Measurements from ENCODE around the gene TMPRSS6. TPM values are rescaled to one million over a fixed set of nuclear protein-coding genes. Genes with fewer than 3 reads are reported as not detected.

TMPRSS6 gene
- total and polyA plus RNA-seq, 5 donors, result not detected

DNA sequence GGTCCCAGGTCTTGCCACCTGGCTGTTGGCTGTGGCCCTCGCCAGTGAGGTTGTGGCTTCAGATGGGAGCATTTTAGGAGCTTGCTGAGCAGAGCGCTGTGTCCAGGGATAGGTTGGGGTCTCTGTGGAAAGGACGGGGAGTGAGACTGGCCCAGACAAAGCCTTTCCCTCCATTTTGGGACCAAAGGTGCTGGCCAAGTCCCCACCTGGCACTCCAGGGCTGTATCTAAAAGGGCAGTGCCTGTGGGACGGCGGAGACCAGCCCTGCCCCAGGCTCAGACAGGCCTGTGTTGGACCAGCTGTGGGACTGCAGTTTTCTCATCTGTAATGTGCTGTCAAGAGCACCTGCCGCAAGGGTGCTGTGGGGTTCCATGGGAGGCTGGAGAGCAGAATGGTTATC, 62.9 kb downstream of the TMPRSS6 start:
- WGBS, result 88% methylated on average over 6 of the region's 6 CpGs
- no peaks in the 10 kb centered on the region for H3K9me3 ChIP-seq (ENCODE audit: control insufficient read depth, low read length)
- H3K27me3 ChIP-seq (ENCODE audit: control insufficient read depth, insufficient read depth), result no peaks in the 10 kb centered on the region
- DNase-seq (peak in 2 of 3 donors; percentile 18 to 46), ATAC-seq (no peak)
- intact Hi-C loops (cut with DNase I), result no loop called here
- H3K4me3 ChIP-seq (ENCODE audit: low read length), result no peak overlapping the region
- no peaks in the 10 kb centered on the region for H3K4me1 ChIP-seq (ENCODE audit: control insufficient read depth, insufficient read depth, low read length)
- no peak overlapping the region for H3K27ac ChIP-seq (ENCODE audit: low read length)

DNA sequence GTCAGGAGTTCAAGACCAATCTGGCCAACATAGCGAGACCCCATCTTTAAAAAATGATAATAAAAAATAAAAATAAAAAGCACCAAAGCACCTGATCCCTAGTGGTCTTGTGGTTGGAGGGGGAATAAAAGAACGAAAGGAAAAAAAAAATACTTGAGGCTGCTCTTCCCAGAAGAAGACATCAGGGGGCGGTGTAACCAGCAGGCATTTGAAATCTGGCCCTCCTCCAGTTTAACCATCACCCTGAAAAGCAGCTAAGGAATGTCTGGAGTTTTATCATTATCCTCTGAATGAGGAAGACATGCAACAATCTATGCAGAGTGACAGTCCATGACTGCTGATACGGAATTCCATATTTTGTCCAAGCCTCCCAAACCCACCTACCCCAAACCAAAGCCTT, 63.6 kb downstream of the TMPRSS6 start:
- H3K9me3 ChIP-seq (ENCODE audit: control insufficient read depth, low read length), result no peaks in the 10 kb centered on the region
- no peak for ATAC-seq
- intact Hi-C loops (cut with DNase I), result no loop called here
- WGBS, result 34% methylated on average over 4 of the region's 4 CpGs
- H3K27ac ChIP-seq (ENCODE audit: low read length), result no peak overlapping the region
- no peaks in the 10 kb centered on the region for H3K27me3 ChIP-seq (ENCODE audit: control insufficient read depth, insufficient read depth)
- DNase-seq, result peak in 1 of 3 donors; percentile 14
- no peaks in the 10 kb centered on the region for H3K4me1 ChIP-seq (ENCODE audit: control insufficient read depth, insufficient read depth, low read length)
- no peak overlapping the region for H3K4me3 ChIP-seq (ENCODE audit: low read length)

DNA sequence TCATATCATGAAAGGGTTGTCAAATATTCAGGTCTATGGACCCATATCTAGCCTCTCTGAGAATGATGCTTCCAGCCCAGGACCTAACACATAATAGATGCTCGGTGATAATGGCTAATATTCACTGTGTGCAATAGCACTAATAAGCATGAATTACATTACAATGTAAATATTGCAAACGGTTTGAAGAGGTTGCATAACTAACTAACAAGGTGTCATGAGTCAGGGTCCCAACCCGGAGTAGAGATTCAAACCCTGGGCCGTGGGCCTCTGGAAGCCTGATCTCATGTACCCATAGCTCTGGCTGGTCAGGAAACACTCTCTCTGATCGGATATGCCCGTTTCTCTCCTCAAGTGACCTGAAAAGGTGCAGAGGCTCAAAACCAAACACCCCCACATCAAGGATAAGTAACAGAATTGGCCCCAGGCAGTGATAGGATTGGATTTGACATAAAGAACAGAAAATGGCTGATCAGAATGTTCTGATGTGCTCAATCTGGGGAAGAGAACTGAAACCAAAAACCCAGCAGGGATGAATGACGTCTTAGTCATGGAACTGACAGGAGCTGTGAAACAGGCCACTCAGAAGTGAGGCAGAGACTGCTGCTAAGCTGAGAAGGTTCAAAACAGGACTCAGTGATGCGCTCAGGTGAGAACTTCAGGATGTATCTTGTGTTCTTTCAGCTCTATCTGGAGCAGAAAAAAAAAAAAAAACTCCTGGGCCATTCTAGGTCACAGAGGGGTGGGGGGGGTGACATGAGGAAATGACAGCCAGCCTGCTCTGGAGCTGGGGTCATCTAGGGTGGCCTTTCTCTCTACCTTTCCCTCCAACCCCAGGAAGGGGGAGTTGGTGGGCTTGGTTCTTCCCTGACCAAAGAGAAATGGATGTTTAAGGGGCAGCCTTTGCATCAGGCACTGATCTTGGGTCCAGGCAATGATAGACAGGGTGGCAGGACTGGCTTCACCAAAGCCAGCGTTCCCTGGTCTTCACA, 64.6 kb downstream of the TMPRSS6 start:
- Histone ChIP-seq H3K27ac (ENCODE audit: low read length) (no peak overlapping the region), H3K27me3 (ENCODE audit: control insufficient read depth, insufficient read depth) (no peaks in the 10 kb centered on the region), H3K9me3 (ENCODE audit: control insufficient read depth, low read length) (no peaks in the 10 kb centered on the region), H3K4me3 (ENCODE audit: low read length) (no peak overlapping the region), H3K4me1 (ENCODE audit: control insufficient read depth, insufficient read depth, low read length) (no peaks in the 10 kb centered on the region)
- peak in 1 of 3 donors; percentile 4 for DNase-seq
- intact Hi-C loops (cut with DNase I), result no loop called here
- 78% methylated on average over 9 of the region's 9 CpGs for WGBS
- ATAC-seq, result no peak

DNA sequence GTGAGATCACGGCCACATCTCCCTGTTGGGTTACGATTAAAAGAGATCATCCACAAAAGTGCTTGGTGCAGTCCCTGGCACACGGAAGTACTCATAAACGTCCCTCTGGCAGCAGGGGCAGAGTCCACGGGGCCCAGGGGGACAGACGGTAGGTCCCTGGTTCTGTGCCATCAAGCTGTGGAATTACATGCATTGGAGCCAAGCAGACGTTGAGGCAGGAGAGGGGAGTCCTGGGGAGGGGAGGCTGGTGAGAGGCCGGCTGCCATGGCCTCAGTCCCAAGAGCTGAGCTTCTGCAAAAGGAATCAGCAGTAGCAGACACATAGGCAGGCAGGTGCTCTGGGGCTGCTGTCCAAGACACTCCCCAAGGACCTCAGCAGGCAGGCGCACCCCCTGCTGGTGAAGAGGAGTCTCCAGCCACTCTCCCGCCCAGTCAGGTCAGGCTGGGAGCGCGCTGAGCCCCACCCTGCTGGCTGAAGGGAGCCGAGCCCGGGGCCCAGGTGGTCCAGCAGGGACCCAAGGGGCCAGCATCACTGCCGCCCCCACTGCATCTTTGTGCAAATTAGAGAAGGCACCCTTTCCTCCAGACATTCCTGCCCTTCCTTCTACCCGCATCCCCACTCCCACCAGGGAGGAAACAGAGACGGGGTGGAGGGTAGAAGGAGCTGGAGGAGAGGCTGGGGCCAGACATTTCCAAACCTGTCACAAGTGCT, 65.5 kb downstream of the TMPRSS6 start:
- intact Hi-C loops (cut with DNase I), result no loop called here
- ATAC-seq (peak; percentile 84 to 85), DNase-seq (peak; percentile 52 to 83 (median 79))
- 38% methylated on average over 17 of the region's 17 CpGs for WGBS
- Histone ChIP-seq H3K27me3 (ENCODE audit: control insufficient read depth, insufficient read depth) (no peaks in the 10 kb centered on the region), H3K4me1 (ENCODE audit: control insufficient read depth, insufficient read depth, low read length) (no peaks in the 10 kb centered on the region), H3K27ac (ENCODE audit: low read length) (no peak overlapping the region), H3K9me3 (ENCODE audit: control insufficient read depth, low read length) (no peaks in the 10 kb centered on the region), H3K4me3 (ENCODE audit: low read length) (no peak overlapping the region)

DNA sequence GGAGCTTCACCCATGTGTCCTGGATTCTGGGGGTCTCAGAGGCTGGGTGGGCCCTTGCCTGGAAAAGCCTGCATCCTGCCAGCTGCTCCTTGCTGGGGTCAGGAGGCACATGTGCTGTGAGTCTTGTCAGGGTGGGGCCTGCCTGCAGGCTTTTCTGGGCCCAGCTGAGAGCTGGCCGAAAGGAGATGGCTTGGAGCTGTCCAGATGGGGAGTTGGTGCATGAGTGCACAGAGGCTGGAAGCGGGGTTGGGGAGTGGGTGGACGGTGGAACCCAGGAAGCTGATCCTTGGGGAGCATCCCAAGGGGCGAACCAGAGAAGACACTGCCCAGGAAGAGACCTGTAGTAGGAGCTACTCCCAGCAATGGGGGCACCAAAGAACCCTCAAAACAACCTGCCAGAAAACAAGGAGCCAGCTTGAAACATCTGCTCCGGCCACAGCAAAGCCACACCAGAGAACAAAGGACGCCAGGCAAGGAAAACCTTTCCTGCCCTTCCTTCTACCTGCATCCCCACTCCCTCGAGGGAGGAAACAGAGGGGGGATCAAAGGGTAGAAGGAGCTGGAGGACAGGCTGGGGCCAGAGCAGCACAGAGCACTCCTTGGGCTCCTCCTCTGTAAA, 66.2 kb downstream of the TMPRSS6 start:
- intact Hi-C loops (cut with DNase I), result no loop called here
- no peaks in the 10 kb centered on the region for H3K27me3 ChIP-seq (ENCODE audit: control insufficient read depth, insufficient read depth)
- DNase-seq (peak in 2 of 3 donors; percentile 14 to 48), ATAC-seq (peak; percentile 3 to 19)
- H3K9me3 ChIP-seq (ENCODE audit: control insufficient read depth, low read length), result no peaks in the 10 kb centered on the region
- H3K27ac ChIP-seq (ENCODE audit: low read length), result no peak overlapping the region
- H3K4me1 ChIP-seq (ENCODE audit: control insufficient read depth, insufficient read depth, low read length), result no peaks in the 10 kb centered on the region
- WGBS, result 78% methylated on average over 7 of the region's 7 CpGs
- no peak overlapping the region for H3K4me3 ChIP-seq (ENCODE audit: low read length)

DNA sequence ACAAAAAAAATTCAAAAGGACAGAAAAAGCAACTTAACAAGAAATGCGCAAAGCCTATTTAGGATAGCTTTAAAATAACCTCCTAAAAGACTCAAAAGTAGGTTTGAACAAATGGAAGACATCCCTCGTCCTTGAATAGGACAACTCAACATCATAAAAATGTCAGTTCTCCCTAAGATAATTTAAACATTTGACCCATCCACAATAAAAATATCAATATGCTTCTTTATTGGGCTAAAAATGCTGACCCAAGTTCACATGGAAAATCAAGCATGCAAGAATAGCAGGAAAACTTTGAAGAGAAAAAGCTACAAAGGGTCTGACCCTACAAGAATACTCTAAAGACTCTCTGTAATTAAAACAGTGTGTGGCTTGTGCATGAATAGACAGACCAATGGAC, 70.0 kb downstream of the TMPRSS6 start:
- 88% methylated on average over 2 of the region's 2 CpGs for WGBS
- H3K4me3 ChIP-seq (ENCODE audit: low read length), result no peak overlapping the region

DNA sequence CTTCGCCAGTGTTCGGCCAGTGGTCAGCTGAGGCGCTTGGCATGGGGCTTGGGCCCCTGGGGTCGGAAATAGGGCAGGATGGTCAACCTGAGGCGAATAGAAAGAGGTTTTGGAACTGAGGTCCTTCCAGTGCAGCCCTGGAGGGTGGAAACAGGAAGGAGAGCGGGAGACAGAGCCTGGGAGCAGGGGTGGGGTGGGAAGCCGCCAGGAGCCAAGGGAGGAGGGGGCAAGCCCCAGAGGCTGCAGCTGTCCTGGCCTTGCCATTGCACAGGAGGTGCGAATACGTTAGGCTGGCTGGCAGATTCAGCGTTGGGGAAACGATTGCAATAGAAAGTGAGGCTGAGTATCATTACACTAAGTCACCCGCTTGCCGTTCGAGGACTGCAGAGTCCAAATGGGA, 71.8 kb downstream of the TMPRSS6 start:
- H3K27ac ChIP-seq (ENCODE audit: low read length), result no peak overlapping the region
- H3K4me1 ChIP-seq (ENCODE audit: control insufficient read depth, insufficient read depth, low read length), result no peaks in the 10 kb centered on the region
- H3K4me3 ChIP-seq (ENCODE audit: low read length), result no peak overlapping the region
- H3K9me3 ChIP-seq (ENCODE audit: control insufficient read depth, low read length), result no peaks in the 10 kb centered on the region
- peak in 1 of 3 donors; percentile 35 for DNase-seq
- no peaks in the 10 kb centered on the region for H3K27me3 ChIP-seq (ENCODE audit: control insufficient read depth, insufficient read depth)
- ATAC-seq, result peak in 1 of 2 donors; percentile 36
- intact Hi-C loops (cut with DNase I), result no loop called here
- 52% methylated on average over 14 of the region's 14 CpGs for WGBS

More for the DNA sequence above, 70.0 kb downstream of the TMPRSS6 start:
- no peak for DNase-seq
- no peaks in the 10 kb centered on the region for H3K27me3 ChIP-seq (ENCODE audit: control insufficient read depth, insufficient read depth)
- intact Hi-C loops (cut with DNase I), result no loop called here
- ATAC-seq, result no peak
- no peaks in the 10 kb centered on the region for H3K4me1 ChIP-seq (ENCODE audit: control insufficient read depth, insufficient read depth, low read length)
- H3K27ac ChIP-seq (ENCODE audit: low read length), result no peak overlapping the region
- no peaks in the 10 kb centered on the region for H3K9me3 ChIP-seq (ENCODE audit: control insufficient read depth, low read length)

DNA sequence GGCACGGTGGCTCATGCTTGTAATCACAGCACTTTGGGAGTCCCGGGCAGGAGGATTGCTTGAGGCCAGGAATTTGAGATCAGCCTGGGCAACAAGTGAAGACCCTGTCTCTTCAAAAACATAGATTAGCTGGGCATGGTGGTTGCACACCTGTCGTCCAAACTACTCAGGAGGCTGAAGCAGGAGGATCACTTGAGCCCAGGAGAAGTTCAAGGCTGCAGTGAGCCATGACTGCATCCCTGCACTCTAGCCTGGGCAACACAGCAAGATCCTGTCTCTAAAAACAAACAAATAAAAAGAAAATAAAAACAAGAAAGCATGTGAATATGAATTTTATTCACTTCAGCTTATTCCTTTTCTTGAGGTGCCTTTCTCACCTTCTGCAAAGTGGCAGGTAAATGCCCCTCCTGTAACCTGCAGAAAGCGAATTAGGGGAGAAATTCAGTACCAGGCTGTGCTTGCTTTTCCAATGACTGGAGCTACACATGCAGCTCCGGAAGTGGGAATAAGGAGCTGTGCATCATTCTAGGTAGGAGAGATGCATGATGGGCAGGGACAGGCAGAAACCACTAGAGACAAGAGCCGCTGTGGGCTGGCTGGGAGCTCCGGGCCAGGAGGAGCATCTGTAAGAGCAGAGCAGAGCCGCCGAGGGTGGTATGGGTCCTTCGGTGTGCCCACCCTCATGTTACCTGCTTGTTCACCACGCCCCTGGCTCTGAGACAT, 72.7 kb downstream of the TMPRSS6 start:
- no peak overlapping the region for H3K27ac ChIP-seq (ENCODE audit: low read length)
- WGBS, result 84% methylated on average over 11 of the region's 11 CpGs
- no peaks in the 10 kb centered on the region for H3K9me3 ChIP-seq (ENCODE audit: control insufficient read depth, low read length)
- H3K27me3 ChIP-seq (ENCODE audit: control insufficient read depth, insufficient read depth), result no peaks in the 10 kb centered on the region
- DNase-seq, result peak in 1 of 3 donors; percentile 30
- no peaks in the 10 kb centered on the region for H3K4me1 ChIP-seq (ENCODE audit: control insufficient read depth, insufficient read depth, low read length)
- intact Hi-C loops (cut with DNase I), result no loop called here
- no peak overlapping the region for H3K4me3 ChIP-seq (ENCODE audit: low read length)
- ATAC-seq, result no peak

DNA sequence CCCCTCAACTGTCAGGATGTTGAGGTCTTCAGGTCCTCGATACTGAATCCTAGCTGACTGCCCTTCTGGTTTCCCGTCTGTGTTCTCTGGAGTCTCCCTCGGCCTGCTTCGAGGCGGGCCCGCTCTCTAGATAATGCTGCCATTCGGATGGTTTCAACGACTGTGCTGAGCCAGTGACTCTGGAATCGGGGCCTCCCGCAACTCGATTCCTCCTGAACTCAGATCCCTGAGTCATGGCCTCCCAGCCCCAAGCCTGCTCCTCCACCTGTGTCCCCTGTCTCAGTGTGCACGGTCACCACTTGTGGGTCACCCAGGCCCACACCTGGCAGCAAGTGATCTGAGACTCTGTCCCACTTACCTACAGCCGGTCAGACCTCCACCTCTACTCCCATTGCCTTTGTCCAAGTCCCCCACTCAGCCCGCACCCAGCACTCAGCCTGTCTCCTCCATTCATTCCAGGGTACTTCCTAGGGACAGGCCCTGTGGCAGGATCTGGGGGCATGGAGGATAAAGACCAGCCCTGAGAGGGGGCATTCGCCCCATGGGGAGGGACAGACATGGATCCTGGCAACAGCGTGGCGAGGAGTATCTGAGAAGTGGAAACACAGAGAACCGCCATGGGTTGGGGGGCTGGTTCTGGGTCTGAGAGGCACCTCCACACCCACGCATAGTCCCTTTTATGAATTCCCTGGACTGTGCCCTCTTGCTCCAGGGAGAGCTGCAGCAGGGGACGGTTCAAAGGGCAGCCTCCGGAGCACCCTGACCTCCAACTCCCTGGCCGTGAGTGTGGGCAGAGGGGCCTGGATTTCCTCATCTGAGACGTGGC, 75.7 kb downstream of the TMPRSS6 start:
- no peak overlapping the region for H3K4me3 ChIP-seq (ENCODE audit: low read length)
- H3K27ac ChIP-seq (ENCODE audit: low read length), result no peak overlapping the region
- DNase-seq (peak in 2 of 3 donors; percentile 19 to 33), ATAC-seq (no peak)
- 85% methylated on average over 23 of the region's 23 CpGs for WGBS
- H3K9me3 ChIP-seq (ENCODE audit: control insufficient read depth, low read length), result no peaks in the 10 kb centered on the region
- intact Hi-C loops (cut with DNase I), result no loop called here
- no peaks in the 10 kb centered on the region for H3K27me3 ChIP-seq (ENCODE audit: control insufficient read depth, insufficient read depth)
- no peaks in the 10 kb centered on the region for H3K4me1 ChIP-seq (ENCODE audit: control insufficient read depth, insufficient read depth, low read length)
